Urinary bladder (tissue), 4 donors: ENCODE measurements around the gene ZPR1. TPM values are rescaled to one million over a fixed set of nuclear protein-coding genes. Genes with fewer than 3 reads are reported as not detected.
"Not testable (repeated sequence)": the region's sequence is repeated elsewhere in the genome, so short reads cannot be mapped to it uniquely, and the experiment has no call there.

ENCODE experiments used
- DNase-seq: peaks from one replicate; pipeline ENCODE4 v3.0.0-alpha.2; 2015; ENCODE audit errors: extremely low spot score
- H3K27ac ChIP-seq: one replicate; pipeline ENCODE4 v1.5.1; 2013; ENCODE audit warnings: low read depth, mild to moderate bottlenecking, moderate library complexity
- H3K36me3 ChIP-seq: one replicate; pipeline ENCODE4 v1.6.1; 2013; ENCODE audit warnings: mild to moderate bottlenecking, moderate library complexity; ENCODE audit not compliant: insufficient read depth
- H3K4me1 ChIP-seq: one replicate; pipeline ENCODE4 v1.6.1; 2013; ENCODE audit warnings: mild to moderate bottlenecking, moderate library complexity; ENCODE audit not compliant: insufficient read depth
- H3K4me3 ChIP-seq: one replicate; pipeline ENCODE4 v1.5.1; 2013; ENCODE audit warnings: low read depth, low read length
- WGBS: extraction: QIAGEN DNeasy Blood & Tissue Kit; methylation state at CpG from one replicate; pipeline ENCODE4 v1.1.7; 2013; 5-methylcytosine and 5-hydroxymethylcytosine counted together
- polyA plus RNA-seq: library from polyadenylated mRNA; stranded (reverse); fragments of 200-250 nt; gene quantifications from one replicate; pipeline ENCODE4 v1.2.3, GENCODE V29; 2013
- total RNA-seq: library from RNA; depleted of rRNA; stranded (reverse); fragments of >200 nt; gene quantifications from one replicate; pipeline ENCODE4 v1.2.3, GENCODE V29; 2014
- donor health status: healthy with polysubstance abuse.
- donor health status: healthy.

Gene ZPR1
- total and polyA plus RNA-seq, 2 donors, result 17.9 to 27.4 TPM

DNA sequence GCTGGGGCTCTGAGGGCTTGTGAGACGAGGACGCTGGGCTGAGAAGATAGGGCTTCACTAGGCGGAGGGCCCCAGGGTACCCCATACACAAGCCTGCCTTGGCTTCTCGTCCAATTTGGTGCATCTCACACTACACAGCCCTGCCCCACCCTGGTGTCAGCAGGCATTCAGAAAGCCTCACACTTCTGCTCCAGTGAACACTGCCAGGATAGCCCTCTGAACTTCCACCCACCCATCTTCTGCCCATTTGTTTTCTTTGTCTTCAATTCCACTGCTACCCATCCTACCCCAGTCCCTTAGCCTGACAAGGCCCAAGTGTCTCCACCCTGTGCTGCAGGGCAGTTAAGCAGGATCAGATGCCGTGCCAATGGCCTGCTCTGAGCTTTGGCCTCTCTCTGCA lies 13.2 kb downstream of the ZPR1 start:
- Histone ChIP-seq H3K4me1 (peaks cover 2% of the 10 kb centered on the region), H3K27ac (no peak overlapping the region), H3K36me3 (no peaks in the 10 kb centered on the region), H3K4me3 (no peak overlapping the region)
- no peak for DNase-seq
- WGBS, result 85% methylated on average over 5 of the region's 5 CpGs

DNA sequence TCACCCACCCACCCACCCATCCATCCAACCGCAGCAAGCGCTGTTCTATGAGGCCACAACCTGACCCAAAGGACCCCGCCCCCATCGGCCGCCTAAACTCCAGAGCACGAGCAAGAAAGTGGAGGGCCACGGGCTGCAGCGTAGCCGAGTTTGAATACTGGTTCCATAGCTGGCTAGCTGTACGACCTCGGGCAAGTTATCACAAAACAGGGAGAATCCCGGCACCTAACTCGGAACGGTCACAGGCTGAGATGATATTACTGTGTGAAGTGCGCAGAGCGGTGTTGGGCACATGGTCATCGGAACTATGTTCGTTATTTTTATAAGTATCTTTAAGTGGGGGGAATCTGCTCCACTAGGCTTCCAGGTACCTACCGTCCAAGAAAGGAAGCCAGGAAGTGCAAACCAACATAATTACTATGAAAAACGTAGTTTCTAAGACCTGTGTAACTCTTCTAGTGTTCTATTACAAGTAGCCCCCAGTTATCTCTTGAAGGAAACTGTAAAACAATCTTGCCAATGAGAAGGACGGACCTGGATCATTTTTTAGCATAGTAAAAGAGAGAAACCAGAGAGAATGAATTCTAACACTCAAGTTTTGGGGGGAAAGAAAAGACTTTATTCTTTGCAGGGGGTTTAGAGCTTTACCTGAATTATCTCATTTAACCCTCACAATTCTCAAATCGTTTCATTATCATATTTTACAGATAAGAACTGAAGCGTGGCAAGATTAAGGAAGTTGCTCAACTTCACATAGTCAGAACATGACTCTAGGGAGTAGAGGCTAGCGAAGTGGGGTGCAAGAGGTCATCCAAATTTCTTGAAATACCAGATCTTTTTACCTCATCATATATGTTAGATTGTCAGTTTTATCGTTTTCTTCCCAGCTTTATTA lies 14.4 kb downstream of the ZPR1 start:
- 6% methylated on average over 25 of the region's 25 CpGs for WGBS
- Histone ChIP-seq H3K4me3 (peak overlapping the region; percentile 79), H3K36me3 (peaks cover 2% of the 10 kb centered on the region), H3K4me1 (peaks cover 2% of the 10 kb centered on the region), H3K27ac (no peak overlapping the region)
- no peak for DNase-seq

GRCh38 chr11:116772443-116773202 lies 15.2 kb downstream of the ZPR1 start, which contains the start of gene BUD13:
BUD13 (minus strand) TSS chr11:116772987; CDS start chr11:116772964, 23 bp downstream.
- Histone ChIP-seq H3K36me3 (peaks cover 2% of the 10 kb centered on the region), H3K4me1 (peaks cover 2% of the 10 kb centered on the region), H3K27ac (peak within 1 kb of the TSS; percentile 91), H3K4me3 (peak within 1 kb of the TSS; percentile 79)
- no peak for DNase-seq
- under 1% methylated on average over 73 of the region's 73 CpGs for WGBS

DNA sequence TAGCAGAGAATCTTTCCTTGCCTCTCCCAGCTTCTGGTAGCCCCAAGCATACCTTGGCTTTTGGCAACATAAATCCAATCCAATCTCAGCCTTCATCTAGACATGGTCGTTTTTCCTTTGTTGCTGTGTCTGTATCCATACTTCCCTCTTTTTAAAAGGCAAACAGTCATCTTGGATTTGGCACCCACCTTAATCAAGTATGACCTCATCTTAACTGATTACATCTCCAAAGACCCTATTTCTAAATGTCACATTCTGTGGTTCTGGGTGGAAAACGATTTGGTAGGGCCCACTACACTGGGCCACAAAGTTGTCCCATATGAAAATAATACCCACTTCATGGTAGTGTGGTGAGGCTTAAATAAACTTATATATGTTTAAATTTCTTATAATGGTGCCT lies 15.9 kb downstream of the ZPR1 start:
- H3K4me3 ChIP-seq, result peak overlapping the region; percentile 79
- H3K4me1 ChIP-seq, result peaks cover 2% of the 10 kb centered on the region
- H3K36me3 ChIP-seq, result peaks cover 2% of the 10 kb centered on the region
- DNase-seq, result no peak
- 6% methylated on average over 2 of the region's 2 CpGs for WGBS
- no peak overlapping the region for H3K27ac ChIP-seq

- DNase-seq, result no peak
- no peaks in the 10 kb centered on the region for H3K4me1 ChIP-seq
- H3K36me3 ChIP-seq, result peaks cover 8% of the 10 kb centered on the region
- no peak overlapping the region for H3K27ac ChIP-seq
- no peak overlapping the region for H3K4me3 ChIP-seq
- WGBS, result 88% methylated on average over 2 of the region's 2 CpGs
These were observed 25.7 kb downstream of the ZPR1 start for GRCh38 chr11:116762132-116762531.

GRCh38 chr11:116756044-116756443 lies 31.8 kb downstream of the ZPR1 start:
- H3K27ac ChIP-seq, H3K4me1 ChIP-seq, H3K4me3 ChIP-seq, DNase-seq: not testable (repeated sequence)
- peaks cover 17% of the 10 kb centered on the region for H3K36me3 ChIP-seq
- WGBS, result 76% methylated on average over 8 of the region's 8 CpGs

DNA sequence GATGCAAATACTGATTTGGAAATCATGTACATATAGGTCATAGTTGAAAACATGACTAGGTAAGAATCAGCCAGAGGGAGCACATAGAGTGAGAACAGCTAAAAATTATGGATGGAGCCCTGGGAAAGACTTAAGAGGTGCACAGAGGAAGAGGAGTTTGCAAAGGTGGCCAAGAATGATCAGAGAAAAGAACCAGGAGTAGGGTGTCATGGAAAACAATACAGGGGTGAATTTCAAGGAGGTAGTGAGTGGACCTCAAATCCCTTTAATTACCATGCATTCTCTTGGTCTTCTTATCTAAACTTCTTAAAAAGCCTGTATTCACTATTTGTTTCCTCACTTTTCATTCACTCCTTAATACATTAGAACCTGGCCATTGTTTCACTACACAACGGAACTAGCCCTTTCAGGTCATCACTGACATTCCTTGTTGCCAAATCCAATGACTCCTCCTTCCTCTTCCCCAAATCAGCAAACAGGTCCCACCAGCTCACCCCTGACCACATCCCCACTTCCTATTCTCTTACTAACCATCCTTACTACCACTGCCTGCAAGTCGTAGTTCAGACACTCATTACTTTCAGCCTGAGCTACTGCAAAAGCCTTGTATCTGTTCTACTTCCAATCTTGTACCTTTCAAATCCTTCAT lies 37.6 kb downstream of the ZPR1 start:
- no peak for DNase-seq
- Histone ChIP-seq H3K27ac (no peak overlapping the region), H3K4me1 (no peaks in the 10 kb centered on the region), H3K4me3 (no peak overlapping the region), H3K36me3 (peaks cover 7% of the 10 kb centered on the region)
- WGBS, result 93% methylated on average over 2 of the region's 2 CpGs

DNA sequence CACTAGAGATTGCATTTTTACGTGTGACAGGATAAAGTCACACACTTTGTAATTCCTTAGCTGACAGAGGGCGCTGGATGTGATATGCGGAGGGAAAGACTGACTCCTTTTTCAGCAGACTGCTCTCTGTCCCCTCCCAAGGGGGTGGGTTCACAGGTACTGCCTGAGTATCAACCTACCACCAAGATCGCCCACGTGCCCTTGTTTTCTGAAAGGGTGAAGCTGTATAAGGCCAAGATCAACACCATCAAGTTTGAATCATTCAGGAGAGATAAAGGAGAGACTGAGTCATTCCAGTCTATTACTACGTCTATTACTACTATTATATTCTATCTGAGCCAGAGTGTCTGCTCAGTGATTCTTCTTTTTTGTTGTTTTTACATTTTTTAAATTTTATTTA lies 45.7 kb downstream of the ZPR1 start:
- WGBS, result 79% methylated on average over 6 of the region's 6 CpGs
- H3K27ac ChIP-seq, result no peak overlapping the region
- H3K36me3 ChIP-seq, result peaks cover 1% of the 10 kb centered on the region
- no peak for DNase-seq
- H3K4me3 ChIP-seq, result no peak overlapping the region
- no peaks in the 10 kb centered on the region for H3K4me1 ChIP-seq

DNA sequence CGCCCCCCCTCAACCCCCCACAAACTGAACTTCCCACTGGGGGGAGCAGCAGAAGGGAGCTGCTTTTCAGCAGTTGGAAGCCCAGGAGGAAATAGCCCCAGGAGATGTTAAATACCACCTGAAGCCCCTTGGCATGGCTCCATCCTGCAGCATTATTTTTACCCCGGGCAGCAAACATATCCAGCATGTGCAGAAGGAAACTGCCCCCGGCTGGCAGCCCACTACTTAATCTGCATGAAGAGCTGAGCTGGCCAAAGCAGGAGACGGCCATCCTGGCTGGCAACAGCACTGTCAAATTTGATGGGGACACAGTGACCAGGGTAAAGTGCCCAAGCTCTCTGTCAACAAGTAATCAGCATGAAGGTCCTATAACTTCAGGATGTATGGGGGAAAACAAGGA lies 47.1 kb downstream of the ZPR1 start:
- Histone ChIP-seq H3K4me3 (no peak overlapping the region), H3K4me1 (no peaks in the 10 kb centered on the region), H3K27ac (no peak overlapping the region), H3K36me3 (peaks cover 1% of the 10 kb centered on the region)
- 60% methylated on average over 4 of the region's 4 CpGs for WGBS
- DNase-seq, result no peak

DNA sequence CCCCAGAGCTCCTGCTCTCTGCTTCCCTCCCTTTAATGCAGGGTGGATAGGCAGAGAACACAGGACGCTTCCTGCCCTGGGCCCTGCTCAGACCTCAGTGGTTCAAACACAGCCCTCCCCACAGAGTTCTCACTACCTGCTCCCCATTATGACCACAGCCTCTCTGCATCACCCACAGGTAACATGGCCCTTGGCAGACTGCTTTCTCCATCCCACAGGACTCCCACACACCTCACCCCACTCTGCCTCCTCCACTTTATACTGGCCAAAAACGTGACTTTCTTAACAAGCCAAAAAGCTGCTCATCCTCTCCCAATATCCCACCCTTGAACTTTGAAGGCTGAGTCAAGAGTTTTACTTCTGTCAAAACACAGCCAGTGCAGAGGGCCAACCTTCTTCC lies 48.8 kb downstream of the ZPR1 start:
- WGBS, result 85% methylated on average over 2 of the region's 2 CpGs
- Histone ChIP-seq H3K27ac (no peak overlapping the region), H3K4me3 (no peak overlapping the region), H3K36me3 (no peaks in the 10 kb centered on the region), H3K4me1 (no peaks in the 10 kb centered on the region)
- DNase-seq, result no peak

DNA sequence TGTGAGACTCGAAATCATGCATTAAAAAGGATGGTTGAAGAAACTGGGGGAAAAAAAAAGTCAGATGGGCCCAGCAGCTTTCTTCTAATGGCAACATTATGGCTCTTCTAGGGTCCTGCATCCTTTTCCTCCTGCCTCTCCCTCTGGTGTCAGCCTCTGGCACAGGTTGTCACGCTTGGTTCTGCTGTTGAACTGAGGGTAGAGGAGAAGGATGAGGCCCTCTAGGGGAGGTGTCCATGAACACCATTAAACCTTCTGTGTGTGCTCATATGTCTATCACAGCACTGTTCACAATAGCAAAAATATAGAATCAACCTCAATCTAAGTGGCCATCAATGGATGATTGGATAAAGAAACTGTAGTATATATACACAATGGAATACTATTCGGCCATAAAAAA lies 51.1 kb downstream of the ZPR1 start:
- 92% methylated on average over 3 of the region's 3 CpGs for WGBS

GRCh38 chr11:116733969-116734508 lies 53.8 kb downstream of the ZPR1 start:
- 76% methylated on average over 11 of the region's 11 CpGs for WGBS

More for the DNA sequence above, 51.1 kb downstream of the ZPR1 start:
- Histone ChIP-seq H3K27ac (no peak overlapping the region), H3K4me1 (no peaks in the 10 kb centered on the region), H3K36me3 (no peaks in the 10 kb centered on the region), H3K4me3 (no peak overlapping the region)
- DNase-seq, result no peak

GRCh38 chr11:116733043-116733755 lies 54.6 kb downstream of the ZPR1 start:
- Histone ChIP-seq H3K4me3 (no peak overlapping the region), H3K36me3 (no peaks in the 10 kb centered on the region), H3K4me1 (no peaks in the 10 kb centered on the region), H3K27ac (no peak overlapping the region)
- no peak for DNase-seq
- 75% methylated on average over 10 of the region's 10 CpGs for WGBS

More at GRCh38 chr11:116733969-116734508, 53.8 kb downstream of the ZPR1 start:
- Histone ChIP-seq H3K4me1 (no peaks in the 10 kb centered on the region), H3K4me3 (no peak overlapping the region), H3K36me3 (no peaks in the 10 kb centered on the region), H3K27ac (no peak overlapping the region)
- DNase-seq, result no peak
